GM23338 (cell line): ENCODE results near the gene IL17C. TPM values are rescaled to one million over a fixed set of nuclear protein-coding genes. Genes with fewer than 3 reads are reported as not detected.

ENCODE experiments used
- ATAC-seq: fragments of 200-7000 bp; cut with Tn5 transposase; 3 replicates; pipeline ENCODE4 v1.9.1; 2020
- DNase-seq: peaks from one replicate; pipeline ENCODE4 v3.0.0-alpha.2; 2015; ENCODE audit warnings: low spot score
- H2AFZ ChIP-seq: fragments of 200-600 bp; sonication (generic); 2 replicates; pipeline ENCODE4 v1.8.0; 2016; ENCODE audit warnings: antibody characterized with exemption, mild to moderate bottlenecking, moderate library complexity
- H3F3A ChIP-seq: fragments of 200-600 bp; sonication (generic); replicated peaks from 2 replicates; pipeline ENCODE4 v1.8.0; 2017; ENCODE audit warnings: antibody characterized with exemption, mixed run types, low read depth
- H3K27ac ChIP-seq: fragments of 200-600 bp; sonication (generic); 2 replicates; pipeline ENCODE4 v1.6.1; 2016; ENCODE audit warnings: low read depth
- H3K27me3 ChIP-seq: fragments of 200-600 bp; sonication (generic); 2 replicates; pipeline ENCODE4 v1.8.0; 2016; ENCODE audit warnings: mild to moderate bottlenecking, mixed run types, moderate library complexity; ENCODE audit not compliant: insufficient read depth
- H3K36me3 ChIP-seq: fragments of 200-600 bp; sonication (generic); 2 replicates; pipeline ENCODE4 v1.8.0; 2016; ENCODE audit warnings: mild to moderate bottlenecking; ENCODE audit not compliant: insufficient read depth
- H3K4me1 ChIP-seq: fragments of 200-600 bp; sonication (generic); 2 replicates; pipeline ENCODE4 v1.8.0; 2016; ENCODE audit warnings: mild to moderate bottlenecking, moderate library complexity; ENCODE audit not compliant: insufficient read depth
- H3K4me2 ChIP-seq: fragments of 200-600 bp; sonication (generic); 2 replicates; pipeline ENCODE4 v1.7.1; 2017; ENCODE audit warnings: mixed run types
- H3K4me3 ChIP-seq: fragments of 200-600 bp; sonication (generic); 2 replicates; pipeline ENCODE4 v1.6.1; 2016; ENCODE audit warnings: mixed run types
- H3K79me2 ChIP-seq: fragments of 200-600 bp; sonication (generic); replicated peaks from 2 replicates; pipeline ENCODE4 v1.8.0; 2017; ENCODE audit warnings: mild to moderate bottlenecking; ENCODE audit not compliant: insufficient read depth
- H3K9me2 ChIP-seq: fragments of 200-600 bp; sonication (generic); 2 replicates; pipeline ENCODE4 v1.8.0; 2017; ENCODE audit not compliant: insufficient read depth
- H4K20me1 ChIP-seq: fragments of 200-600 bp; sonication (generic); replicated peaks from 2 replicates; pipeline ENCODE4 v1.8.0; 2017; ENCODE audit warnings: mild to moderate bottlenecking; ENCODE audit not compliant: insufficient read depth
- H3K27ac Mint-ChIP-seq: 2 replicates; pipeline ENCODE4 v1.8.0; 2020; ENCODE audit warnings: inconsistent platforms, mild to moderate bottlenecking, moderate library complexity, mixed read lengths
- H3K27me3 Mint-ChIP-seq: 3 replicates; pipeline ENCODE4 v1.8.0; 2022; ENCODE audit warnings: low read depth, mild to moderate bottlenecking, moderate library complexity, mixed read lengths, inconsistent platforms; ENCODE audit not compliant: insufficient read depth, poor library complexity
- H3K36me3 Mint-ChIP-seq: 3 replicates; pipeline ENCODE4 v1.8.0; 2021; ENCODE audit warnings: low read depth, mild to moderate bottlenecking, inconsistent platforms, moderate library complexity, mixed read lengths
- H3K4me1 Mint-ChIP-seq: 3 replicates; pipeline ENCODE4 v1.8.0; 2020; ENCODE audit warnings: mild to moderate bottlenecking, inconsistent platforms, mixed read lengths
- H3K4me3 Mint-ChIP-seq: 3 replicates; pipeline ENCODE4 v1.8.0; 2021; ENCODE audit warnings: moderate library complexity, mild to moderate bottlenecking, inconsistent platforms, mixed read lengths
- H3K9me3 Mint-ChIP-seq: 3 replicates; pipeline ENCODE4 v1.8.0; 2020; ENCODE audit warnings: moderate library complexity, mild to moderate bottlenecking, inconsistent platforms, mixed read lengths
- CREB1 ChIP-seq: fragments of 250-450 bp; sonication (Bioruptor Pico); IDR thresholded peaks from 2 replicates; pipeline ENCODE4 v1.5.0; 2020; ENCODE audit warnings: low read depth, mild to moderate bottlenecking, moderate library complexity
- EZH2 ChIP-seq: fragments of 200-600 bp; sonication (generic); IDR thresholded peaks from one replicate; pipeline ENCODE4 v1.8.0; 2017; ENCODE audit warnings: antibody characterized with exemption, mild to moderate bottlenecking, low read depth; ENCODE audit not compliant: unreplicated experiment
- JUNB ChIP-seq: IDR thresholded peaks from one replicate; pipeline ENCODE4 v1.6.1; 2016; ENCODE audit warnings: antibody characterized with exemption; ENCODE audit not compliant: unreplicated experiment
- NANOG ChIP-seq: IDR thresholded peaks from 2 replicates; pipeline ENCODE4 v1.6.1; 2016; ENCODE audit warnings: antibody characterized with exemption, borderline replicate concordance
- POLR2AphosphoS5 ChIP-seq: IDR thresholded peaks from 2 replicates; pipeline ENCODE4 v1.6.1; 2016; ENCODE audit warnings: antibody characterized with exemption, low read depth
- REST ChIP-seq: IDR thresholded peaks from one replicate; pipeline ENCODE4 v1.6.1; 2018; ENCODE audit warnings: antibody characterized with exemption; ENCODE audit not compliant: unreplicated experiment
- STAT1 ChIP-seq: IDR thresholded peaks from one replicate; pipeline ENCODE4 v1.6.1; 2016; ENCODE audit warnings: antibody characterized with exemption; ENCODE audit not compliant: unreplicated experiment
- ZNF114 ChIP-seq: fragments of 250-450 bp; sonication (Bioruptor Pico); IDR thresholded peaks from 2 replicates; pipeline ENCODE4 v1.5.0; 2020; ENCODE audit warnings: mild to moderate bottlenecking, moderate library complexity
- ZNF331 ChIP-seq: fragments of 250-450 bp; sonication (Bioruptor Pico); IDR thresholded peaks from 2 replicates; pipeline ENCODE4 v1.5.0; 2020; ENCODE audit warnings: low read depth, mild to moderate bottlenecking, moderate library complexity
- polyA plus RNA-seq: library from polyadenylated mRNA; unstranded; fragments of >200 nt; fragmentation: Nextera tagmentation; extraction: Ambion mirVana; gene quantifications from 2 replicates; pipeline ENCODE4 v1.2.1, GENCODE V29; 2016
- total RNA-seq: library from RNA; depleted of rRNA; stranded (reverse); fragments of >200 nt; shearing (Covaris generic); gene quantifications from 2 replicates; pipeline ENCODE4 v1.2.3, GENCODE V29; 2014
- TF ChIP-seq, protein P1 (sequence below), 2 experiments: fragments of 200-600 bp in 1 of 2; sonication (generic) in 1 of 2; conservative IDR thresholded peaks; 2 replicates each; pipeline versions ENCODE4 v1.5.1 to v1.6.1; 2016 to 2017; ENCODE audit warnings: antibody characterized with exemption in 2 of 2, low read depth in 2 of 2, mild to moderate bottlenecking in 2 of 2, moderate library complexity in 1 of 2
- TF ChIP-seq, protein P2 (sequence below): fragments of 250-450 bp; sonication (Bioruptor Pico); IDR thresholded peaks from 2 replicates; pipeline ENCODE4 v1.5.0; 2020; ENCODE audit warnings: mild to moderate bottlenecking, moderate library complexity
- TF ChIP-seq, protein P3 (sequence below): IDR thresholded peaks from 2 replicates; pipeline ENCODE4 v1.6.1; 2016; ENCODE audit warnings: antibody characterized with exemption

The IL17C gene
- total and polyA plus RNA-seq, 2 experiments from 2014 or later = 2.7 to 3.9 TPM

DNA sequence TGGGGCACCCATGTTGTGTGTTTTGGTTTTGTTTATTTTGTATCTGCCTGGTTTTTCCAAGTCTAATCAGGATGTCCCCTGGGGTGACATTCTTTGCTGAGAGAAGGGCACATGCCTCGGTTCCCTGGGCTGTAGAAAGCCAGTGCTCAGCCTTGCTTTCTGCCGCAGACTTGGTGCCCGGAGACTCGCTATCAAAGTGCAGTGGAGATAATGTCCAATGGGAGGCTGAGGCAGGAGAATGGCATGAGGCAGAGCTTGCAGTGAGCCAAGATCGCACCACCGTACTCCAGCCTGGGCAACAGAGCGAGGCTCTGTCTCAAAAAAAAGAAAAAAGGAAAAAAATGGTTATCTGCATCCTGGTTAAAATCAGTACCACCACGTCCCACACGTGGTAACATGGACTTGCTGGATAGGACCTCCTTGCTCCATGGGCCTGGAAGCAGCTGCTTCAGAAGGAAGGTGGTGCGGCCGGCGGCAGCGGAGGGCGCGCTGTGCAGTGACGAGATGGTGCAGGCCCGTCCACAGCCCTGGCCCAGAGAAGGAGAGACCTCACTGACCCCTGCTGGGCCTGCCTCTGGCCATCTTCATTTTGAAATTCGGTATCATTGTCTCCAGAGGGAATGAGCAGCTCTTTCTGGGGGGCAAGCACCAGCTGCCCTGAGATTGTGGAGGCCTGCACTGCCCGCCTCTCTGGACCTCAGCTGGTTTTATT lies 19.3 kb upstream of the IL17C start:
- no peaks in the 10 kb centered on the region; the same call in 1 of the 2 replicates for H3K36me3 ChIP-seq
- H4K20me1 ChIP-seq = peaks cover 15% of the 10 kb centered on the region
- H3K27me3 Mint-ChIP-seq = peaks cover 6% of the 10 kb centered on the region
- H3K9me3 Mint-ChIP-seq = no peaks in the 10 kb centered on the region
- peaks cover 36% of the 10 kb centered on the region for H3K4me1 Mint-ChIP-seq
- H3K27ac Mint-ChIP-seq = no peak overlapping the region
- H3K9me2 ChIP-seq = no peaks in the 10 kb centered on the region
- peaks cover 33% of the 10 kb centered on the region for H3K79me2 ChIP-seq
- no peak for TF ChIP-seq JUNB
- TF ChIP-seq, protein P1, sequence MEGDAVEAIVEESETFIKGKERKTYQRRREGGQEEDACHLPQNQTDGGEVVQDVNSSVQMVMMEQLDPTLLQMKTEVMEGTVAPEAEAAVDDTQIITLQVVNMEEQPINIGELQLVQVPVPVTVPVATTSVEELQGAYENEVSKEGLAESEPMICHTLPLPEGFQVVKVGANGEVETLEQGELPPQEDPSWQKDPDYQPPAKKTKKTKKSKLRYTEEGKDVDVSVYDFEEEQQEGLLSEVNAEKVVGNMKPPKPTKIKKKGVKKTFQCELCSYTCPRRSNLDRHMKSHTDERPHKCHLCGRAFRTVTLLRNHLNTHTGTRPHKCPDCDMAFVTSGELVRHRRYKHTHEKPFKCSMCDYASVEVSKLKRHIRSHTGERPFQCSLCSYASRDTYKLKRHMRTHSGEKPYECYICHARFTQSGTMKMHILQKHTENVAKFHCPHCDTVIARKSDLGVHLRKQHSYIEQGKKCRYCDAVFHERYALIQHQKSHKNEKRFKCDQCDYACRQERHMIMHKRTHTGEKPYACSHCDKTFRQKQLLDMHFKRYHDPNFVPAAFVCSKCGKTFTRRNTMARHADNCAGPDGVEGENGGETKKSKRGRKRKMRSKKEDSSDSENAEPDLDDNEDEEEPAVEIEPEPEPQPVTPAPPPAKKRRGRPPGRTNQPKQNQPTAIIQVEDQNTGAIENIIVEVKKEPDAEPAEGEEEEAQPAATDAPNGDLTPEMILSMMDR (conservative IDR thresholded peaks at IDR 0.05; ENCODE audit: low read depth in 2 of 2) = no peak
- no peak for TF ChIP-seq NANOG
- TF ChIP-seq, protein P2, sequence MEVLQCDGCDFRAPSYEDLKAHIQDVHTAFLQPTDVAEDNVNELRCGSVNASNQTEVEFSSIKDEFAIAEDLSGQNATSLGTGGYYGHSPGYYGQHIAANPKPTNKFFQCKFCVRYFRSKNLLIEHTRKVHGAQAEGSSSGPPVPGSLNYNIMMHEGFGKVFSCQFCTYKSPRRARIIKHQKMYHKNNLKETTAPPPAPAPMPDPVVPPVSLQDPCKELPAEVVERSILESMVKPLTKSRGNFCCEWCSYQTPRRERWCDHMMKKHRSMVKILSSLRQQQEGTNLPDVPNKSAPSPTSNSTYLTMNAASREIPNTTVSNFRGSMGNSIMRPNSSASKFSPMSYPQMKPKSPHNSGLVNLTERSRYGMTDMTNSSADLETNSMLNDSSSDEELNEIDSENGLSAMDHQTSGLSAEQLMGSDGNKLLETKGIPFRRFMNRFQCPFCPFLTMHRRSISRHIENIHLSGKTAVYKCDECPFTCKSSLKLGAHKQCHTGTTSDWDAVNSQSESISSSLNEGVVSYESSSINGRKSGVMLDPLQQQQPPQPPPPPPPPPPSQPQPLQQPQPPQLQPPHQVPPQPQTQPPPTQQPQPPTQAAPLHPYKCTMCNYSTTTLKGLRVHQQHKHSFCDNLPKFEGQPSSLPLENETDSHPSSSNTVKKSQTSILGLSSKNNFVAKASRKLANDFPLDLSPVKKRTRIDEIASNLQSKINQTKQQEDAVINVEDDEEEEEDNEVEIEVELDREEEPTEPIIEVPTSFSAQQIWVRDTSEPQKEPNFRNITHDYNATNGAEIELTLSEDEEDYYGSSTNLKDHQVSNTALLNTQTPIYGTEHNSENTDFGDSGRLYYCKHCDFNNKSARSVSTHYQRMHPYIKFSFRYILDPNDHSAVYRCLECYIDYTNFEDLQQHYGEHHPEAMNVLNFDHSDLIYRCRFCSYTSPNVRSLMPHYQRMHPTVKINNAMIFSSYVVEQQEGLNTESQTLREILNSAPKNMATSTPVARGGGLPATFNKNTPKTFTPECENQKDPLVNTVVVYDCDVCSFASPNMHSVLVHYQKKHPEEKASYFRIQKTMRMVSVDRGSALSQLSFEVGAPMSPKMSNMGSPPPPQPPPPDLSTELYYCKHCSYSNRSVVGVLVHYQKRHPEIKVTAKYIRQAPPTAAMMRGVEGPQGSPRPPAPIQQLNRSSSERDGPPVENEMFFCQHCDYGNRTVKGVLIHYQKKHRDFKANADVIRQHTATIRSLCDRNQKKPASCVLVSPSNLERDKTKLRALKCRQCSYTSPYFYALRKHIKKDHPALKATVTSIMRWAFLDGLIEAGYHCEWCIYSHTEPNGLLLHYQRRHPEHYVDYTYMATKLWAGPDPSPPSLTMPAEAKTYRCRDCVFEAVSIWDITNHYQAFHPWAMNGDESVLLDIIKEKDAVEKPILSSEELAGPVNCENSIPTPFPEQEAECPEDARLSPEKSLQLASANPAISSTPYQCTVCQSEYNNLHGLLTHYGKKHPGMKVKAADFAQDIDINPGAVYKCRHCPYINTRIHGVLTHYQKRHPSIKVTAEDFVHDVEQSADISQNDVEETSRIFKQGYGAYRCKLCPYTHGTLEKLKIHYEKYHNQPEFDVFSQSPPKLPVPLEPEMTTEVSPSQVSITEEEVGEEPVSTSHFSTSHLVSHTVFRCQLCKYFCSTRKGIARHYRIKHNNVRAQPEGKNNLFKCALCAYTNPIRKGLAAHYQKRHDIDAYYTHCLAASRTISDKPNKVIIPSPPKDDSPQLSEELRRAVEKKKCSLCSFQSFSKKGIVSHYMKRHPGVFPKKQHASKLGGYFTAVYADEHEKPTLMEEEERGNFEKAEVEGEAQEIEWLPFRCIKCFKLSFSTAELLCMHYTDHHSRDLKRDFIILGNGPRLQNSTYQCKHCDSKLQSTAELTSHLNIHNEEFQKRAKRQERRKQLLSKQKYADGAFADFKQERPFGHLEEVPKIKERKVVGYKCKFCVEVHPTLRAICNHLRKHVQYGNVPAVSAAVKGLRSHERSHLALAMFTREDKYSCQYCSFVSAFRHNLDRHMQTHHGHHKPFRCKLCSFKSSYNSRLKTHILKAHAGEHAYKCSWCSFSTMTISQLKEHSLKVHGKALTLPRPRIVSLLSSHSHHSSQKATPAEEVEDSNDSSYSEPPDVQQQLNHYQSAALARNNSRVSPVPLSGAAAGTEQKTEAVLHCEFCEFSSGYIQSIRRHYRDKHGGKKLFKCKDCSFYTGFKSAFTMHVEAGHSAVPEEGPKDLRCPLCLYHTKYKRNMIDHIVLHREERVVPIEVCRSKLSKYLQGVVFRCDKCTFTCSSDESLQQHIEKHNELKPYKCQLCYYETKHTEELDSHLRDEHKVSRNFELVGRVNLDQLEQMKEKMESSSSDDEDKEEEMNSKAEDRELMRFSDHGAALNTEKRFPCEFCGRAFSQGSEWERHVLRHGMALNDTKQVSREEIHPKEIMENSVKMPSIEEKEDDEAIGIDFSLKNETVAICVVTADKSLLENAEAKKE = no peak
- no peak for TF ChIP-seq ZNF114 (CRISPR knock-in tag)
- TF ChIP-seq, protein P3, sequence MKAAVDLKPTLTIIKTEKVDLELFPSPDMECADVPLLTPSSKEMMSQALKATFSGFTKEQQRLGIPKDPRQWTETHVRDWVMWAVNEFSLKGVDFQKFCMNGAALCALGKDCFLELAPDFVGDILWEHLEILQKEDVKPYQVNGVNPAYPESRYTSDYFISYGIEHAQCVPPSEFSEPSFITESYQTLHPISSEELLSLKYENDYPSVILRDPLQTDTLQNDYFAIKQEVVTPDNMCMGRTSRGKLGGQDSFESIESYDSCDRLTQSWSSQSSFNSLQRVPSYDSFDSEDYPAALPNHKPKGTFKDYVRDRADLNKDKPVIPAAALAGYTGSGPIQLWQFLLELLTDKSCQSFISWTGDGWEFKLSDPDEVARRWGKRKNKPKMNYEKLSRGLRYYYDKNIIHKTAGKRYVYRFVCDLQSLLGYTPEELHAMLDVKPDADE = no peak
- no peak for TF ChIP-seq EZH2
- no peak for TF ChIP-seq CREB1 (CRISPR knock-in tag)
- TF ChIP-seq ZNF331 = no peak
- no peak for TF ChIP-seq POLR2AphosphoS5
- TF ChIP-seq REST = no peak
- no peak for TF ChIP-seq STAT1
- ATAC-seq = no peak
- H3K4me3 ChIP-seq = no peak overlapping the region
- H3K4me2 ChIP-seq = no peak overlapping the region
- H3K4me1 ChIP-seq = no peaks in the 10 kb centered on the region
- H3F3A ChIP-seq = 0 out of 2 replicates have a peak, but pooled peaks cover 8% of the 10 kb centered on the region
- DNase-seq = no peak
- no peak overlapping the region for H3K4me3 Mint-ChIP-seq
- no peaks in the 10 kb centered on the region for H3K27me3 ChIP-seq
- no peak overlapping the region for H2AFZ ChIP-seq
- H3K27ac ChIP-seq = 0 out of 2 replicates have a peak overlapping the region, but pooled peaks have one; percentile 45
- peaks cover 37% of the 10 kb centered on the region for H3K36me3 Mint-ChIP-seq
